Measurements from ENCODE around the gene CKM.

Gene CKM

DNA sequence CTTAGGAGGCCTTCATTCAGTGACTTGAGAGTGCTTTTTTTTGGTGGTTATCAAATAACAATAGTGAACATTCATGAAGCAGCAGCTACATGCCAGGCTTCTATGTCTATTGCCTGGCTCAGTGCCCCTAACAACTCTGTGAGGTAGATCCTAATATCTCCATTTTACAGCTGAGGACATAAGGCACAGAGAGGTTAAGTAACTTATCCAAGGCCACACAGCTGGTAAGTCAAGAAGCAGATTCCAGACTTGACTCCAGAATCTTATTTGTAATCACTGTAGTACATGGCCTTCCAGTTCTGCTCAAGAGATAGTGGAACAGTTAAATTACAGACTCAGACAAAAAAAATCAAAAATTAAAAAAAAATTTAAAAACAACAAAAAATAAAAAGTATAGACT, 26.8 kb downstream of the CKM start:
- H3K4me3 ChIP-seq (ENCODE audit: control insufficient read depth, low read depth, low read length) = no peak overlapping the region
- TF ChIP-seq, protein P1, sequence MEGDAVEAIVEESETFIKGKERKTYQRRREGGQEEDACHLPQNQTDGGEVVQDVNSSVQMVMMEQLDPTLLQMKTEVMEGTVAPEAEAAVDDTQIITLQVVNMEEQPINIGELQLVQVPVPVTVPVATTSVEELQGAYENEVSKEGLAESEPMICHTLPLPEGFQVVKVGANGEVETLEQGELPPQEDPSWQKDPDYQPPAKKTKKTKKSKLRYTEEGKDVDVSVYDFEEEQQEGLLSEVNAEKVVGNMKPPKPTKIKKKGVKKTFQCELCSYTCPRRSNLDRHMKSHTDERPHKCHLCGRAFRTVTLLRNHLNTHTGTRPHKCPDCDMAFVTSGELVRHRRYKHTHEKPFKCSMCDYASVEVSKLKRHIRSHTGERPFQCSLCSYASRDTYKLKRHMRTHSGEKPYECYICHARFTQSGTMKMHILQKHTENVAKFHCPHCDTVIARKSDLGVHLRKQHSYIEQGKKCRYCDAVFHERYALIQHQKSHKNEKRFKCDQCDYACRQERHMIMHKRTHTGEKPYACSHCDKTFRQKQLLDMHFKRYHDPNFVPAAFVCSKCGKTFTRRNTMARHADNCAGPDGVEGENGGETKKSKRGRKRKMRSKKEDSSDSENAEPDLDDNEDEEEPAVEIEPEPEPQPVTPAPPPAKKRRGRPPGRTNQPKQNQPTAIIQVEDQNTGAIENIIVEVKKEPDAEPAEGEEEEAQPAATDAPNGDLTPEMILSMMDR (IDR thresholded peaks at IDR 0.05; ENCODE audit: control insufficient read depth, insufficient read depth, low read depth, low read length, missing control alignments) = no peak
- no peak for DNase-seq (ENCODE audit: low read depth)

DNA sequence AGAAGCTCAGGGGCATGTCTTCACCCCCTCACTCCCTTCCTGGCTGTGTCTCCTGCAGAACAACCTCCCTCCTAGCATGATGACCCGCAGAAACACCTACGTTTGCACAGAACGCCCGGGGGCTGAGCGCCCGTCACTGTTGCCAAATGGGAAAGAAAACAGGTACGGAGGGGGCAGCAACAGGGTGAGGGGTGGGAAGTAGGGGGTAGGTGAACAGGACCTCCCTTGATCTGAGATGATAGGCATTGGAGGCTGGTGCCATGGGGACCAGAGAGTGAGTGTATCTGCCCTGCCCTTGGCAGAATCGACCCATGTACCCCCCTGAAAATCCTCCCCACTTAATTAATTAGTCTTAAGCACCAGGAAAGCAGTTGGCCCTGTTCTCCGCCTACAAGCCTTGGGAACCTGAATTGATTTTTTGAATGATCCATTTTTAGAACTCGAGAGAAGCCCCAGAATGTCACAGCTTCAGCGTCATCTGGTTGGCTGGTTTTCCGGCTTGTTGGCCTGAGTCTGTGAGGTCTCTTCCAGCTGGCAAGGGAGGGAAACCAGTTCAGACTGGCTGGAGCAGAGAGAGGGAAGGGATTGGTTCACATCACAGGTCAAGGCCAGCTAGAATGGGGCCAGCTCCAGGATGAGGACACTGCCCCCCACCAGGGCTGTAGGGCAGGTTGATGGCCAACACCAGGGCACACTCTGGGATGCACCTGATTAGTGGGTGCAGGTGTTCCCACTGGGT, 28.2 kb downstream of the CKM start:
- H3K4me3 ChIP-seq (ENCODE audit: control insufficient read depth, low read depth, low read length) = no peak overlapping the region

GRCh38 chr19:45293682-45294081, 29.0 kb downstream of the CKM start:
- TF ChIP-seq, protein P1 (IDR thresholded peaks at IDR 0.05; ENCODE audit: control insufficient read depth, insufficient read depth, low read depth, low read length, missing control alignments) = no peak
- H3K4me3 ChIP-seq (ENCODE audit: control insufficient read depth, low read depth, low read length) = no peak overlapping the region
- no peak for DNase-seq (ENCODE audit: low read depth)

More for the DNA sequence above, 28.2 kb downstream of the CKM start:
- no peak for DNase-seq (ENCODE audit: low read depth)
- TF ChIP-seq, protein P1 (IDR thresholded peaks at IDR 0.05; ENCODE audit: control insufficient read depth, insufficient read depth, low read depth, low read length, missing control alignments) = no peak

- TF ChIP-seq, protein P1 (IDR thresholded peaks at IDR 0.05; ENCODE audit: control insufficient read depth, insufficient read depth, low read depth, low read length, missing control alignments) = no peak
- H3K4me3 ChIP-seq (ENCODE audit: control insufficient read depth, low read depth, low read length) = no peak overlapping the region
- DNase-seq (ENCODE audit: low read depth) = no peak
These were observed 30.8 kb downstream of the CKM start for GRCh38 chr19:45291834-45292233.

- H3K4me3 ChIP-seq (ENCODE audit: control insufficient read depth, low read depth, low read length) = no peak overlapping the region
- TF ChIP-seq, protein P1 (IDR thresholded peaks at IDR 0.05; ENCODE audit: control insufficient read depth, insufficient read depth, low read depth, low read length, missing control alignments) = no peak
- no peak for DNase-seq (ENCODE audit: low read depth)
These were observed 32.2 kb downstream of the CKM start for GRCh38 chr19:45290381-45290931.

DNA sequence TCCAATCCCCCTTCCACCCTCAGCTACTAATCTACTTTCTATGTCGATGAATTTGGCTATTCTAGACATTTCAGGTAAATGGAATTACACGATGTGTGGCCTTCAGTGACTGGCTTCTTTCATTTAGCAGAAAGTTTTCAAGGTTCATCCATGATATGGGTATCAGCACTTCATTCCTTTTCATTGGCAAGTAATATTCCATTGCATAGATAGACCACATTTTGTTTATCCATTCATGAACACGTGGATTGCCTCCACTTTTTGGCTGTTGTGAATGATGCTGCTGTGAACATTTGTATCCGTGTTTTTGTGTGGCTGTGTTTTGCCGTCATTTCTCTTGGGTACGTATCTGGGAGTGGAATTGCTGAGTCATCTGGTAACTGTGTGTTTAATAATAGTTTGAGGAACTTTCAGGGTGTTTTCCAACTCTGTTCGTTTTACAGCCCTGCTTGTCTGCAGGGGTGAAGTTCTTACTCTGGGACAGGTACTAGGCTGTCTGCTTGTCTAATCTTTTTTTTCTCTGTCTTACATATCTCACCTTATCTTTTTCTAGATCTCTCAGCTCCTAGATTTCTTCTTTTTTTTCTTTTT, 39.1 kb downstream of the CKM start:
- no peak overlapping the region for H3K4me3 ChIP-seq (ENCODE audit: control insufficient read depth, low read depth, low read length)
- no peak for DNase-seq (ENCODE audit: low read depth)
- TF ChIP-seq, protein P1 (IDR thresholded peaks at IDR 0.05; ENCODE audit: control insufficient read depth, insufficient read depth, low read depth, low read length, missing control alignments) = no peak
